GM20431 (cell line): ENCODE results near the gene SKP2.
"Not testable (repeated sequence)": the region's sequence is repeated elsewhere in the genome, so short reads cannot be mapped to it uniquely, and the experiment has no call there.

ENCODE experiments used
- in situ Hi-C: fragments of 300-500 bp; cut with MseI, MboI; formaldehyde crosslinking; loops from one replicate; pipeline ENCODE4 v1.15.0; 2020; ENCODE audit warnings: low sequenced_read_pairs; ENCODE audit not compliant: unreplicated experiment

Gene SKP2

DNA sequence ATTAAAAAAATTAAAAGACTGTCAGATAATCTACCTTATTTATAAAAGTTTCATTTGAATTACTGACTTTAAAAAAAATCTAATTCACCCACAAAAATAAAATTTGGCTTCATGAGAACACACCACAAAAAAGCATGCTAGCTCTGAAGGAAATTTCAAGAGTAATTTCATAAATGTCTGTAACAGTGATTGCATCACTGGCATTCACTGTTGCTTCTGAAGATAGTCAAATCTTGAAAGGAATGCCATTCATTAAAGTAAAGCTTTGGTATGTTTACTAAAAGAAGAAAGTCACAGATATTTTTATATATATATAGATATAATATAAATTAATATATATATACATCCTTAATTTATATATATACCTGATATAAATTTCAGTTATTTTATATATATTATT lies 46.4 kb downstream of the SKP2 start:
- in situ Hi-C loops: no loop called here

DNA sequence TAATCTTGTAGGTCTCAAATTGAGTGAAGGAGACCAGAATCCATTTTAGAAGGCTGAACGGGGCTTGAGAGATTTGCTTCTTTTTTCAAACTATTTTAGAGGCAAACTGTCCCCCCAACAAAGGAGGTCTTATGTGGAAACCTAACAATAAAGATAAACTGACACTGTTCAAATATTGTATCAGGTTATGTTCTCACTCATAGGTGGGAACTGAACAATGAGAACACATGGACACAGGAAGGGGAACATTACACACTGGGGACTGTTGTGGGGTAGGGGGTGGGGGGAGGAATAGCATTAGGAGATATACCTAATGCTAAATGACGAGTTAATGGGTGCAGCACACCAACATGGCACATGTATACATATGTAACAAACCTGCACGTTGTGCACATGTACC lies 46.9 kb downstream of the SKP2 start:
- in situ Hi-C loops: not testable (repeated sequence)

GRCh38 chr5:36199620-36200019 lies 47.7 kb downstream of the SKP2 start:
- in situ Hi-C loops: no loop called here

- in situ Hi-C loops: no loop called here
Measured at GRCh38 chr5:36200513-36200912, 48.6 kb downstream of the SKP2 start.

- in situ Hi-C loops: no loop called here
Measured at GRCh38 chr5:36202521-36202961, 50.6 kb downstream of the SKP2 start.

GRCh38 chr5:36205329-36205728 lies 53.4 kb downstream of the SKP2 start:
- in situ Hi-C loops: no loop called here

DNA sequence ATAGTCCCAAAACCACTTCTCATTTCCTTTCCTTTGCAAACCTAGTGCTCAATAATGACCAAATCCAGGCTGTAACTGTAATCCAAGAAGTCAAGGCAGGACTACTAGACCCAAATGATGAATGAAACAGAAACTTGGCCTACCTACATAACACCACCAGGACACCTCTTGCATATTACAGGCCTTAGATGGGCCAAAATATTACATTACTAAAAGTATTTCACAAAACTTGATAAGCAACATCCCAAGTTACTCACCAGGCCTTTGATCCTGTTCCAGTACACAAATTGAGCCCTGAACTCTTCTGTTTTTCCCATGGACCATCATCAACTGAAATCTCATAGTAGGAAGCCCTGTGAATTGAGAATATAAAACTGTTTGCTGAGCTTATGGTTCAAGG lies 55.0 kb downstream of the SKP2 start:
- in situ Hi-C loops: no loop called here

DNA sequence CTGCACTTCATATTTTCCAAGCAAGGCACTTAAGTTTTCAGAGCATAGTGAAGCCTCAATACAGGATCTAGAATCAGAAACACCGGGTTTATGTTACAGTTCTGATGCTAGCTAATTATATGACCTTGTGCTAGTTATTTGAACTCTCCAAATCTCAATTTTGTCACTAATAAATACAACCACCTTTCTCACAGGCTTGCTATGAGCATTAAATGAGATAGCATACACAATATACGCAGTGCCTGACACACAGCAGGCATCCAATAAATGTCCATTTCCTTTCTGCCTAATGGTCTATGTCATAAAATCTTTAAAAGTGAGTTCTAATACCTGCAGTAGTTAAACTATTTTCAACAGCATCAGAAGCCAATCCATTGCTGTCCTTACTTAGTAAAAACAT lies 56.9 kb downstream of the SKP2 start:
- in situ Hi-C loops: no loop called here

DNA sequence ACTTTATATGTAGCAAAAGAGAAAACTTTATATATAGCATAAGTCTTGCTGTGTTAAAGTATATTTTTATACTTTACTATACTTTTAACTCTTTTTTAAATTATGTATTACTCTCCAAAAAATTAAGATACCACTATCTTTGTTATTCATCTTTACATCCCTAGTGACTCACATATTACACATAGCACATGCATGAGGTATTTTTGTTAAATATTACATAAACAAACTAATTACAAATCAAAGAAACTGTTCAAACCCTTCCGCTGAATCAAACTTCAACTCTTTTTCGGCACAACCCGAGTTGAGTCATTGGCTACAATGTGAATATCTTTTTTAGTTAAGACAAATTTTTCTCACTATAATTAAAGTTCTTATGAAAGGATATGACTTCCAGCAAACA lies 57.8 kb downstream of the SKP2 start:
- in situ Hi-C loops: no loop called here

- in situ Hi-C loops: no loop called here
Measured at GRCh38 chr5:36214436-36214835, 62.5 kb downstream of the SKP2 start.

DNA sequence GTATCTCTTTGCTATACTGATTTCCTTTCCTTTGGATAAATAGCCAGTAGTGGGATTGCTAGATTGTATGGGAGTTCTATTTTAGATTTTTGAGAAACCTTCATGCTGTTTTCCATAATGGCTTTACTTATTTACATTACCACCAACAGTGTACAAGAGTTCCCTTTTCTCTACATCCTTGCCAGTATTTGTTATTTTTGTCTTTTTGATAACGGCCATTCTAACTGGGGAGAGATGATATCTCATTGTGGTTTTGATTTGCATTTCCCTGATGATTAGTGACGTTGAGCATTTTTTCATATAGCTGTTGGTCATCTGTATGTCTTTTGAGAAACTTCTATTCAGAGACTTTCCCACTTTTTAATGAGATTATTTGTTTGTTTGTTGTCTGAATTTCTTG lies 64.0 kb downstream of the SKP2 start:
- in situ Hi-C loops: no loop called here

DNA sequence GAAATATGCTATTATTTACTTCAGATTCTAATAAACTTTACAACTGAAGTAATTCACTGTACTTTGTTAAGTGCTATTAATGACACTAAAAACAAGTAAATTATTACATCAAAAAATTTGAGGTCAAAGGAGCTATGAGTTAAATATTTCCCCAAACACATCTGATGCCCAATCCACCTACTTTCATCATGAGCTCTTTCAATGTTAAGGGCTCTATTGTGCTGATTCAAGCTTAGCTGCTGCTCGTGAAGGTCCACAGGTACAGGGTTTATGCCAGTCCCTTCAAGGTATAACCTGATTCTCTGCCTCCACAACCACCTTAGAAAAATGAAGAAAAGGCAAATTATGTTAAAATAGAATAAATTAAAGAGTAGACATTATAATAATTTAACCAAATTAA lies 65.7 kb downstream of the SKP2 start:
- in situ Hi-C loops: no loop called here

DNA sequence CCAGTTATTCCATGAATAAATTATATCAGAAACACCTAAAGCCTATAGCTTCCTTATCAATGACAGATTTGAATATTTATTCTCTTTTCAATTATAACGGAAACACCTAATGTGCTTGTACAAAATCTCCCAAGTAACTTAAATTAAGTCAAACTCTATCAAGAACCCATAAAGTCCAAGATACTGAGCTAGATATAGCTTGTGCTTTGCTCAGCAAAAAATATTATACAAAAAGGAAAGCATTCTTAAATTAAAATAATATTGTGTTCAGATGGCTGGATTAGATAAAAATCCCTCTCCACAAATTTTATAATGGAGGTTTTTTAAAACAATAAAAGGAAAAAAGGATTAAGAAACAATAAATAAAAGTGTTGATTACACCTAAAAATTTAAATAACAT lies 66.1 kb downstream of the SKP2 start:
- in situ Hi-C loops: no loop called here

DNA sequence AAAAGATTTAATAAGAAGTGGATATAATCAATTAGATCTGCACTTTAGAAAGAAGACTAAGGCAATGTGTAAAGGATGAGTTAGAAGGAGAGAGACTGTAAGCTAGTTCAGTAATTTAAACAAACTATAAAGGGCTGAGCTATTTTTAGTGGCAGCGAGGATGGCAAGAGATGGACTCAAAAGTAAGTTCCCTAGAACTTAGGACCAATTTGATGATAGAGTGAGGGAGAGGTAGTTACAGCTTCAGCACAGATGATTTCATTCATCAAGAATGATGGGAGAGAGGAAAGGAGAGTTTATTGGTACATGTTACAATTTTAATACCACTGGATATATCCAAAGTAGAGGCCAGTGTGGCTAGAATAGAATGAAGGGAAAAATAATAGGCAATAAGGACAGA lies 70.7 kb downstream of the SKP2 start:
- in situ Hi-C loops: no loop called here

DNA sequence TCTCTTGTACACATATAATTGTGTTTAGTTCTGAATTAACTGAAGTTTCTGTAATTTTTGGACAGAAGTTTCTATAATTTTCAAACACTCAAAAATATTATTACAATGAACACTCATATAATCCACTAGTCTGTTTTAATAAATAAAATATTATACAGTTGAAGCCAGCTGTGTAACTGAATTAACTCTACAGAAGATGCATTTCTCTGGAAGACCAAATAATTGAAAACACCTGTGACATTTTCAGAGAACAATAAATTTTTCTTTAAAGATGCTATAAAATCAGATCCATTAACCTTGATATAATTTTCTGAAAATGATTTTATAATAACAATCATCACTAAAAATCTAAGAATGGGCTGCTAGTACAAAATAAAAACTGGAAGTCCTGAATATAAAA lies 75.1 kb downstream of the SKP2 start:
- in situ Hi-C loops: no loop called here

DNA sequence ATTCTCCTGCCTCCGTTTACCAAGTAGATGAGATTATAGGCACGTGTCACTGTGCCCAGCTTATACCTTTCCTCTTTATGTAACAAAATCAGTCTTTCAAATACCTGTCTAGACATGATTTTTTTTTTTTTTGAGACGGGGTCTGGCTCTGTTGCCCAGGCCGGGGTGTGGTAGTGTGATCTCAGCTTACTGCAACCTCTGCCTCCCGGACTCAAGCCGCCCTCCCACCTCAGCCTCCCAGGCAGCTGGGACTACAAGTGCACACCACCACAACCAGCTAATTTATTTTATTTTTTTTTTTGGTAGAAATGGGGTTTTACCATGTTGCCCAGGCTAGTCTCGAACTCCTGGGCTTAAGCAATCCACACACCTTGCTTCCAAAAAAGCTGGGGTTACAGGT lies 76.6 kb downstream of the SKP2 start:
- in situ Hi-C loops: no loop called here

- in situ Hi-C loops: no loop called here
Measured at GRCh38 chr5:36230151-36230790, 78.4 kb downstream of the SKP2 start.

- in situ Hi-C loops: no loop called here
Measured at GRCh38 chr5:36232533-36232932, 80.6 kb downstream of the SKP2 start.
